Glutamatergic neuron (in vitro differentiated cells): ENCODE measurements around the gene SLIT3. TPM values are rescaled to one million over a fixed set of nuclear protein-coding genes. Genes with fewer than 3 reads are reported as not detected.

Experiments used
- DNase-seq: peaks from one replicate; pipeline ENCODE4 v3.0.0; 2022
- H3K27ac Mint-ChIP-seq: one replicate; pipeline ENCODE4 v1.8.0; 2020; ENCODE audit warnings: mild to moderate bottlenecking, mixed read lengths, inconsistent platforms; ENCODE audit not compliant: unreplicated experiment
- H3K27me3 Mint-ChIP-seq: one replicate; pipeline ENCODE4 v1.8.0; 2020; ENCODE audit warnings: mild to moderate bottlenecking, moderate library complexity, mixed read lengths, inconsistent platforms; ENCODE audit not compliant: unreplicated experiment
- H3K36me3 Mint-ChIP-seq: one replicate; pipeline ENCODE4 v1.8.0; 2020; ENCODE audit warnings: mild to moderate bottlenecking, mixed read lengths, inconsistent platforms; ENCODE audit not compliant: unreplicated experiment
- H3K4me1 Mint-ChIP-seq: one replicate; pipeline ENCODE4 v1.8.0; 2020; ENCODE audit warnings: mild to moderate bottlenecking, low read depth, mixed read lengths, inconsistent platforms; ENCODE audit not compliant: unreplicated experiment
- H3K4me3 Mint-ChIP-seq: one replicate; pipeline ENCODE4 v1.8.0; 2020; ENCODE audit warnings: mild to moderate bottlenecking, mixed read lengths, inconsistent platforms; ENCODE audit not compliant: unreplicated experiment
- H3K9me3 Mint-ChIP-seq: one replicate; pipeline ENCODE4 v1.8.0; 2020; ENCODE audit warnings: mild to moderate bottlenecking, moderate library complexity, mixed read lengths, inconsistent platforms; ENCODE audit not compliant: unreplicated experiment
- total RNA-seq: library from RNA; stranded (reverse); fragmentation: NEBNext Ultra II Directional; extraction: Animal tissue kit (Norgen Biotek cat#: 25700); gene quantifications from one replicate; pipeline ENCODE4 v1.2.1, GENCODE V29; 2021; ENCODE audit not compliant: unreplicated experiment
- TF ChIP-seq, protein P1 (sequence below): fragments of 200-600 bp; sonication (generic); IDR thresholded peaks from one replicate; pipeline ENCODE4 v1.5.0; 2021; ENCODE audit not compliant: partially characterized antibody, unreplicated experiment

SLIT3 gene
- total RNA-seq, 1 donor from 2014 or later: 11.5 TPM

DNA sequence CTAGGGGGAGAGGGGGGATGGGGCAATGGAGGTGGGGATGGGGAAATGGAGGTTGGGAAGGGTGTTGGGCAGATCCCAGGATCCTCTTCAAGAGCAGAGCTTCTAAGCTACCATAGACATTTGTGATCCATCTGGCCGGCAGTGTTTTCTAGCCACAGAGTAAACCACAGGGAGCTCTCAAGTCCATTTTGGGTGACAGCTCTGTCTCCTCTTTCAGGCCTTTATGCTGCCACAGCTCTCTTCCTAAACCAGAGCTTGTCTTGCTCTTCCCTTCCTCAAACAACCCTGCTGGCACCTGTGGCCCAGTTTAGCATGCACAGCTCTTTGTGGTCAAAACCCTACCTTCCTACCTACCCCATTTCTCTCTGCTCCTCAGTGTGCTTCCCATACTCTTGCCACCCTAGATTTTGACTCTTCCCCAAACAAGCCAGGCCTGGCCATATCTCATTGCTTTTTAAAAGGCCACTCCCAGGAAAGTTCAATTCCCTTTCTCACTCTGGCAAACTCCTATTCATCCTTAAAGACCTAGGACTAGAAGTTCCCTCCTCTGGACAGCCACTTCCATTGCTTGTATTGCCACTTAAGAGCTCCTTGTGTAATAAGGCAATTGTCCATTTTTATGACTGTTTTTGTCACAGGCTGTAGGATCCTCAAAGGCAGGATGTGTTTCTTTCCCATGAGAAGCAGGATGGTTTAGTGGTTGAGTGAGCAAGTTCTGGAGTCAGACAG is 637.5 kb downstream of the SLIT3 start:
- H3K27ac Mint-ChIP-seq: no peak overlapping the region
- peaks cover 8% of the 10 kb centered on the region for H3K27me3 Mint-ChIP-seq
- no peak for DNase-seq
- H3K4me1 Mint-ChIP-seq: peaks cover 6% of the 10 kb centered on the region
- H3K9me3 Mint-ChIP-seq: peaks cover 2% of the 10 kb centered on the region
- no peak overlapping the region for H3K4me3 Mint-ChIP-seq
- no peaks in the 10 kb centered on the region for H3K36me3 Mint-ChIP-seq
- TF ChIP-seq, protein P1, sequence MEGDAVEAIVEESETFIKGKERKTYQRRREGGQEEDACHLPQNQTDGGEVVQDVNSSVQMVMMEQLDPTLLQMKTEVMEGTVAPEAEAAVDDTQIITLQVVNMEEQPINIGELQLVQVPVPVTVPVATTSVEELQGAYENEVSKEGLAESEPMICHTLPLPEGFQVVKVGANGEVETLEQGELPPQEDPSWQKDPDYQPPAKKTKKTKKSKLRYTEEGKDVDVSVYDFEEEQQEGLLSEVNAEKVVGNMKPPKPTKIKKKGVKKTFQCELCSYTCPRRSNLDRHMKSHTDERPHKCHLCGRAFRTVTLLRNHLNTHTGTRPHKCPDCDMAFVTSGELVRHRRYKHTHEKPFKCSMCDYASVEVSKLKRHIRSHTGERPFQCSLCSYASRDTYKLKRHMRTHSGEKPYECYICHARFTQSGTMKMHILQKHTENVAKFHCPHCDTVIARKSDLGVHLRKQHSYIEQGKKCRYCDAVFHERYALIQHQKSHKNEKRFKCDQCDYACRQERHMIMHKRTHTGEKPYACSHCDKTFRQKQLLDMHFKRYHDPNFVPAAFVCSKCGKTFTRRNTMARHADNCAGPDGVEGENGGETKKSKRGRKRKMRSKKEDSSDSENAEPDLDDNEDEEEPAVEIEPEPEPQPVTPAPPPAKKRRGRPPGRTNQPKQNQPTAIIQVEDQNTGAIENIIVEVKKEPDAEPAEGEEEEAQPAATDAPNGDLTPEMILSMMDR: no peak

DNA sequence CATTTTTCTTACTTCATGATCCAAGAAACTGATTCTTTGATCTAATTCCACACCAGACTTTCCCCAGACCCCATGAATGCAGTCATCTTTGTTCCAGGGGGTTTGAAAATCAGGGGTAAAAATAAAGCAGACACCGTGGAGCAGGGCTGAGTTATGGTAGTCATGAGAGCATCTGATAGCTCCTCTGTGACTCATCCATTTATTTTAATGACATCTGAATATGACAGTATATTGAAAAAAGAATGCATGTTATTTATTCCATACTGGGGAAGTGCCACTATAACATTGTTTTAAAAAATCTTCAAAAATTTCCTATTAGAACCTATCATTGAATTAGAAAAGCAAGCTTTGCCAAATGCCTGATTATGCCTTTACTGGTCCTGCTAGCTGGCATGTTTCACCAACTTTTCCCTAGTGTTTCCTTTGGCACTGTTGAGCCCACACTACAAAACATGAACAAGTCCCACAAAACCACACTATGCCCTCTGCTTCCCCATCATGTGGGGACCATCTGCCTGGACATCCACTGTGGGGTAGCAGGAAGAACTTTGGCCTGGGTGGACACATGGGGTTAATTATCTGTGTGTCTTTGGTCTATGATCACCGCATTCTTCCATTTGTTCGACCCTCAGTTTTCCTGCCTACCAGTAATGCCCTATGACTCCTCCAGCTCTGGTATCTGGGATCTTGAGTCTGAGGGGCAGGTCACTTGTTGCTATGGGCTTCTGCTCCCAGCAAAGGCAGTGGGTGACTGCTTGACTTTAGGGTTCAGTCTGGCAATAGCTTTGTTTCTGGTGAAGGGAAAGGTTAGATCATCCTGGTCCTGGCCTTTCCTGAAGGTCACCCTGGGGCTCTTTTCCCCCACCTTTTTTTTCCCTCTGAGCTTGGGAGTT is 639.1 kb downstream of the SLIT3 start:
- peaks cover 6% of the 10 kb centered on the region for H3K4me1 Mint-ChIP-seq
- peaks cover 8% of the 10 kb centered on the region for H3K27me3 Mint-ChIP-seq
- no peaks in the 10 kb centered on the region for H3K9me3 Mint-ChIP-seq
- TF ChIP-seq, protein P1: no peak
- no peak for DNase-seq
- no peaks in the 10 kb centered on the region for H3K36me3 Mint-ChIP-seq
- no peak overlapping the region for H3K4me3 Mint-ChIP-seq
- H3K27ac Mint-ChIP-seq: no peak overlapping the region

DNA sequence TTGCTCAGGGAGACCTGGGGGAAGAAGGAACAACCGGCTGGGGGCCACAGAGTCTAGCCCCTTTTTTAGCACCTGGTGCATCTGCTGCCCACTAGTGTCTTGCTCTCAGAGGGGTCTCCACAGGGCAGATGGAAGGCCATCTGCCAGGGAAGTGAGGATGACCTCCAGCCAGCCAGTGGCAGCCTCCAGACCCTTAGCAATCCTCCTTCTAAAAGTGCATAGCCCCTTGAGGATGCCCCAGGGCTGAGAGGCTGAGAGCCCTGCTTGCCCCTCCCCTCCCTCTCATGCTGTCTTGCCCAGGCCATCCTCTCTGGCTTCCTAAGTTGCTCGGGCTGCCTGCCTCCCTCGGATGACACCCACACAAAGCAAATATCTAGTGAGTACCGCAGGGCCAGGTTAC is 640.2 kb downstream of the SLIT3 start:
- no peak overlapping the region for H3K27ac Mint-ChIP-seq
- peaks cover 8% of the 10 kb centered on the region for H3K27me3 Mint-ChIP-seq
- peak; percentile 42 for DNase-seq
- peaks cover 6% of the 10 kb centered on the region for H3K4me1 Mint-ChIP-seq
- H3K9me3 Mint-ChIP-seq: no peaks in the 10 kb centered on the region
- TF ChIP-seq, protein P1: no peak
- H3K4me3 Mint-ChIP-seq: no peak overlapping the region
- H3K36me3 Mint-ChIP-seq: no peaks in the 10 kb centered on the region

DNA sequence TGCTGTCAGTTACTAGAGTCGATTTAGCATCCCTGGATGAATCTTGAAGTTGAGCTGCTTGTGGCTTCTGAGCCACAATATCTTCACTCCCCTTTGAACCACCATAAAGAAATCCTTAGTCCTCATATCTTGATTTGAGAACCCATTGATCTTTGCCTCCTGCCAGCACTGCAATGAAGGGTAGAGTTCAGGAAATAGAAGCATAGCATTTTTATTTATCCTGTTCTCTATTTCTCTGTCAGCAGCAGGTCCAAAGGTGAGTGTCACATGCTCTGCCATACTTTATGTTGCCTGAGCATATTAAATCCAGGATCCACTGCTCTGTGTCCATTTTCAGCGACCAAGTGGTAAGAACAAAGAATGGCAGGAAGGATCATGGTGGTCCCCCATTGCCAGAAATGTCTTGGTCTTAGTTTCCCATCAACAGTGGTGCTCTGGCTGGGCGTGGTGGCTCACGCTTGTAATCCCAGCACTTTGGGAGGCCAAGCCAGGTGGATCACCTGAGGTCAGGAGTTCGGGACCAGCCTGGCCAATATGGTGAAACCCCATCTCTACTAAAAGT is 641.6 kb downstream of the SLIT3 start:
- DNase-seq: no peak
- no peak overlapping the region for H3K4me3 Mint-ChIP-seq
- H3K9me3 Mint-ChIP-seq: no peaks in the 10 kb centered on the region
- H3K4me1 Mint-ChIP-seq: peaks cover 11% of the 10 kb centered on the region
- TF ChIP-seq, protein P1: no peak
- no peak overlapping the region for H3K27ac Mint-ChIP-seq
- peaks cover 8% of the 10 kb centered on the region for H3K27me3 Mint-ChIP-seq
- no peaks in the 10 kb centered on the region for H3K36me3 Mint-ChIP-seq
